AG08396 (cell line): ENCODE data around the gene VAV3.
"Not testable (repeated sequence)": the region's sequence is repeated elsewhere in the genome, so short reads cannot be mapped to it uniquely, and the experiment has no call there.

Experiments
- DNase-seq: peaks from one replicate; pipeline ENCODE4 v3.0.0; 2012; ENCODE audit warnings: low spot score, mixed read lengths

Gene VAV3

DNA sequence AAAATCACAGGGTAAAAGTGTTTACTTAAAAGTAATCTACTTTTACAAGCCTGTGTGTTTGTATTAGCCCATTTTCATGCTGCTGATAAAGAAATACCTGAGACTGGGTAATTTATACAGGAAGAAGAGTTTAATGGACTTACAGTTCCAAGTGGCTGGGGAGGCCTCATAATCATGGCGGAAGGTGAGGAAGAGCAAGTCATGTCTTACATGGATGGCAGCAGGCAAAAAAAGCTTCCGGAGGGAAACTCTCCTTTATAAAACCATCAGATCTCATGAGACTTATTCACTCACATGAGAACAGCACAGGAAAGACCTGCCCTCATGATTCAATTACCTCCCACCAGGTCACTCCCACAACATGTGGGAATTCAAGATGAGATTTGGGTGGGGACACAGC lies 71.6 kb downstream of the VAV3 start:
- DNase-seq, result not testable (repeated sequence)

DNA sequence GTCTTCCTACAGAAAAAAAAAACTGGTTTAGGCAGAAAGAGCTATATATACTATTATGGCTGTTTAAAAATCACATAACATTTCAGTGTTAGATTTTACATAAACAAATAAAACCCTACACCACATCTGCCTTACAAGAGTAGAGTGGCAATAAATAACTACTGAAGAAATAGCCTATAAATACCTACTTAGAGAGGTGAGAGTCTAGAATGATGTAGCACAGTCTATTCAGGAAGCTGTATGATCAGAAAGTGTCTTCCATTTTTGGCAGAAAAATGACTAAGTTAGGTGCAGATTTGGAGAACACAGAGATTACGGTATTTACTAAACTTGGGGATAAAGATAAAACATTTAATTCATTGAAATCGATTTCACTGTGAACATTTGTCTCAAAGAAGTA lies 75.5 kb downstream of the VAV3 start:
- no peak for DNase-seq

DNA sequence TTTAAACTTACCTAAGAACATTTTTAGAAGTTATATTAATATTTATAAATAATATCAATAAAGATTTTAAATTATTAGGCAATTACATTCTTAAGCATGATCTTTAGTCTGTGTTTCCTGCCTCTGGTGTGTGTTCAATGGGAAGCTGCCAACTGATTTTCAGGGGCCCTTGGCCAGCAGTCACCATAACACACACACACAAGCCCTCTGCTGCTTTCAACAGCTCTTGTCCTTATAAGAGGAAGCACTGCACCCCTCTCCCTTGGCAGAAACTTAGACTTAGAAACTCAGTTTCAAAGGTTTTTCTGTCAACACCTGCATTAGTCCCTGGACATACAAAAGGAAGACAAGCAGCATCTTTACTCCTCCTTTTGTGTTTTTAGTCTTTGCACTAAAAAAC lies 81.4 kb downstream of the VAV3 start:
- no peak for DNase-seq

DNA sequence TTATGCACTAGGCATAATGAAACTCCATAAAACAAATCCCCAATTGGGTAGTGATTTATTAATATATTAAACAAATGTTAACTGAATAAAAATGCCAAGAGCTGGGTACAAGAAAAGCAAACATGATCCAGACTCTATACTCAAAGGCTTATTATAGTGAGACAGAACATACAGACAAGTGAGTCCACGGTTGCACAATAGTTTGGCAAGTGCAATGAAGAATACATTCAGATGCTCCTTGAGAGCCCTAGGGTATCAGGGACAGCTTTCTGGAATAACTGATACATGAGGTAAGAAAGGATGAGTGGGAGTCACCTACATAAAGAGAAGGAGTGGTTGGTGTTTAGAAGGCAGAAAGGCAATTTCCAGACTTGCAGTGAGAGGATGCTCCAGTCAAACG lies 85.1 kb downstream of the VAV3 start:
- DNase-seq, result no peak

DNA sequence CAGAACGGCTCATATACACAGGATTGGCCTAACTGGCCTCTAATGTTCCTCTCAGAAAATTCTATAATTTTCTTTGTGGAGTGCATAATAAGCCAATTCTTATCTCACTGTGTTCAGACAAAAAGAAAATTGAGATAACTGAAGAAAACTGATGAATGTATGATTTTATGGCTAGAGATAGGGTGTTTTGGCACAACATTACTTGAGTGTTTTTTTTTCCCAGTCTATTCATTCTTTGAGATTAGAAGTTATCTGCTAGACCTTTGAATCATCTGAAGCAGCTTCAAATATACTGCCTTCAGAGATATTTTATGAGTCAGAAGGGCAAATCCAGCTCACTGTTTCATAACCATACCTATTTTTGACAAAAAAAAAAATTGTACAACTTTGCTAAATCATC lies 85.6 kb downstream of the VAV3 start:
- no peak for DNase-seq

DNA sequence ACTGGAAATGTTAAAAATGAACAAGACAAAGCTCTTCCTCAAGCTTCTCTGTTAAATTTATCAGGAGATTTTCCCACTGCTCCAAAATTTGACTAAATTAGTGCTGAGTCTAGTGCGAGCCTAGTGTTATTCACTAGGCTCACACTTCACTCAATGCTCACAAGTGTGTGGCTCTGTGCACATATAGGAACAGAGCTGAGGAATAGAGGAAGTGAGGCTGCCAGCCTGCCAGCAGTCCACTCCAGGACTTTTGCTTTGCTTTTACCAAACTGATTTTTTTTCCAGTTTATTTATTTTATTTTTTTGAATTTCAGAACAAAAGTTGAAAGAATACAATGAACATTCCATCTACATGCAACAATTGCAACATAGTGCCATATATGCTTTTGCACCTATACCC lies 87.2 kb downstream of the VAV3 start:
- no peak for DNase-seq

DNA sequence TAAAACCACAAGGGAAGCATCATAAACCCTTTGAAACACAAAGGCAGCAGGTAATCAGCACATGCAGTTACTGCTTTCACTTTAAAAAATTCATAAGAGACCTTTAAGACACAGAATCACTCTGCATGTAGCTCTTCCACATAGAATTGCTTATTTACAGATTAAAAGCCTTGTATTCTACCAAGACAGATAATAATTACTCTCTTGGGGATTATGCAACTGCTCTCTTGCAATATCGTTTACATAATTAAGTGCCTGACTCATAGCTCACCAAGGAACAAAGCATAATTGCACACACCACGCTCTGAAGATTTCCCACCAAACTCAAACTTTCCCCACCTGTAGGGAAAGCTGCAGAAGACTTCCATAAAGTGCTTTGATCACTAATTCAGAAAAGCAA lies 87.9 kb downstream of the VAV3 start:
- no peak for DNase-seq

DNA sequence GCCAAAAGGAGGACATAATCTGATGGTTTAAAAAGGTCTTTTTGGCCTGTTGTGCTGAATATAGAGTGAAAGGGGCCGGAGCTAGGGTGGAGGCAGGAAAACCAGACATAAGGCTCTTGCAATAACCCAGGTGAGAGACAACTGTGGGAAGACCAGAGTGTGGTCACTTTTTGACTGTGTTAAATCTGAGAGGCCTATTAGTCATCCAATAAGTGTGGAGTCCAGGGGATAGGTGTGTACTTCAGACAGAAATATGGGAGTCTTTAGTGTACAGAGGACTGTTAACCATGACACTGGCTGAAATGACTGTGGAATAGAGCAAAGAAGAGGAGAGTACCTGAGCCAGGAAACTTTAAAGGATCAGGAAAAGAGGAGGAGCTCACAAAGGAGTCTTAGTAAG lies 89.3 kb downstream of the VAV3 start:
- DNase-seq, result no peak

DNA sequence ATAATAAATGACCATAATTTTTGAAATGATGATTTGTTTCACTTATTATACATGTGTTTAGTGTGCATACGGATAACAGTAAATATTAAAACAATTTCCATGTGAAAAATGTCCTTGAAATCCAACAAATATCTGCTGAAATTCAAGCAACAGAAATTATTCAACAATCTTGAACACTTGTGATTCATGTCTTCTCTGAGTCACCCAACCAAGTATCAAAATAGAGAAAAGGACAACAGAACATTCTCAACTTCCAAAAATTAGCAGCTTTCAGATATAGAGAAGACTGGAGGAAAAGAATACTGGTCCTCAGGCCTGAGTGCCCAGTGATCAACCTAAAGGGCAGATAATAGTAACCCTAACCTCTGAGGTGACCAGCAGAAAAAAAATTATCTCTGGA lies 90.8 kb downstream of the VAV3 start:
- DNase-seq, result no peak

DNA sequence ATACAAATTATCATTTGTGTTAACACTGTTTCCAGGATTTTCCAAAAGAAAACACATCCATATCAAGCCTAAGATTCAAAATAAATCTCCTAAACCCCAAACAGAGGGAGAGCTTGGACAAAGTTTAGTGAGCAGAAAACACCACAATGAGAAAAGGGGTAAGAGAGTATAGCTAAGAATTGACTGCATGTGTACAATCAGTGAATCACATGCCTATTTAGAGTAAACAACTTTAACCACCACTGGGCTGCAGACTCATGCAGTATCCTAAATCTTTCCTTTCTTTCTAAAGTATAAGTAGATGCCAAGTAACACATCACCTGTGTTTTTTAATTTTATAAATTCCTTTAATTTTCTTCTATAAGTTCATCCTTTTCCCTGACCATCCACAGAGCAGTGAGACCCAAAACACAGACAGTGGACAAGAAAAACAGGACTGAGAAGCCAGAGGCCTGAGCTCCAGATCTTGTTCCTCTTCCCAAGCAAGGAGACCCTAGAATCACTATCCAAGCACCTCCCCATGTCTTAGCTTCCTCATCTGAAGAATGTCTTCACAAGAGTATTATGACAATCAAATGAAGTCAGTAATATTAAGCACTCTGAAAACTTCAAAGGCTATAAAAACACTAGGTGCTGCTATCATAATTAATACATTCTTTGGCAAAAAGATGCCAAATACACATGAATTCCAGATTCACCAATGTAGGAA lies 93.1 kb downstream of the VAV3 start:
- no peak for DNase-seq

DNA sequence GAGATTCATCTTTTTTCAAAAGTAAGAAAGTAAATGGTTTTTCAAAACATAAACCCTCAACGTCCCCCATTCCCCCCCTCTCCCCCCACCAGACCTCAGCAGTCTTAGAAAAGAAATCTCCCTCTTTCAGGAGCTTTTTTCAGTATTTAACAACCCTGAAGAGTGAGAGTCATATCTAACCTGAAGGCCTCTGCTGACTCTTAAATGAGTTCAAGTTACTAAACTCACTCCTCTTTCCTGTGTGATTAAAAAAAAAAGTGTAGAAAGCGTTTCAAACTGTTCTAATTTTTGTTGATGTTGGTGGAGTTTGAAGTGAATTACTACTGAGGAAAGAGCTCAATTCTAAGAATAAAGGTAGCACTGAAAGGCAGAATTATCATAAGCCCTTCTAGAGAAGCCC lies 93.7 kb downstream of the VAV3 start:
- no peak for DNase-seq

DNA sequence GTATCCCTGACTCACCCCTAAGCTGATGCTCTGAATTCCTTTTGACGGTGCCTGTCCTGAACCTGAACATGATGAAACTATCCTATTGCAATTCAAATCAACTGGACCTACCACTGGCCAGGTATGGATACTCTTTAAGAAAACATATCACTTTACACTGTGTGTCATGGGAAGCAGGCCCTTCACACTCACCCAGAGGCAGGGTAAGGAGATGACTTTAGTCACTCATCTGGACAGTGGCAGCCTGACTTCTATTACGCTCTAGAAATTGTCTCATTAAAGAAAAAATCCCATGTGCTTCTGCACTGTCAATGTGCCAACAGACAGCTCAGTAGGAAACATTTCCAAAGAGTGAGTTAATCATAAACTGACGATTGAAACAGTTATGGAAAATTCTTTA lies 94.3 kb downstream of the VAV3 start:
- no peak for DNase-seq

DNA sequence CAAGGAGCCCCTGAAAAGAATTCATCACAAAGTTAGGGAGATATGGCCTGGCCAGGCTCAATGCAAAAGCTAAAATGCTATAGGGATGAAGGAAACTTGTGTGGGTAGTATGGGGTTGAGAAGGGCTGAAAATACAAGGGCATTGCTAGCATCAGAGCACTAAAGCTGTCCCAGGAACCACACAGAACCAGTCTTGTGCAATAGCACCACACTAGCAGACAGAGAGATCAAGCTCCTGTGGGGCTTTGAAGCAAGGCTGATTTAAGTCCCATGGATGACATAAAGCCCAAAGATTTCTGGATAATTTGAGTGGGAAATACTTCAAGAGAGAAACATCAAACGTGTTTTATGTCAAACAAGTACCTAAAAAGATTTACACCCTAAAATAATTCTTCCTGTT lies 97.1 kb downstream of the VAV3 start:
- no peak for DNase-seq

DNA sequence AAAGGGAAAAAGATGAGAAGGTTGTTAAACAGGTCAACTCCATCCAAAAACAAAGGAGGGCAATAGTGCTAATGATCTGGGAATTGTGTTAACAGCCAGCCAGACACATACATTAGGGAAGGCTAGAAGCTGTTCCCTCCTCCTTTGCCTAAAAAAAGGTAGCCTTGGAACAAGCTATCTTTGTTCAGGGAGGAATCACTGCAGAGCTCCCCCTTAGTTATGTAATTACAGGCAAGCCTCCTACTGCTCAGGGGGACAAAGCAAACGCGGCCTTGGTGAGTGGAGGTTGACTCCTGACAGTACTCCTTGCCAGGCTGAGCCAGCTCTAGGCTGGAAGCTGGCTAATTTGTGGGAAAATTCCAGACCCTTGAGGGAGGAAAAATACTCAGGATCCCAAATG lies 97.6 kb downstream of the VAV3 start:
- DNase-seq, result no peak

DNA sequence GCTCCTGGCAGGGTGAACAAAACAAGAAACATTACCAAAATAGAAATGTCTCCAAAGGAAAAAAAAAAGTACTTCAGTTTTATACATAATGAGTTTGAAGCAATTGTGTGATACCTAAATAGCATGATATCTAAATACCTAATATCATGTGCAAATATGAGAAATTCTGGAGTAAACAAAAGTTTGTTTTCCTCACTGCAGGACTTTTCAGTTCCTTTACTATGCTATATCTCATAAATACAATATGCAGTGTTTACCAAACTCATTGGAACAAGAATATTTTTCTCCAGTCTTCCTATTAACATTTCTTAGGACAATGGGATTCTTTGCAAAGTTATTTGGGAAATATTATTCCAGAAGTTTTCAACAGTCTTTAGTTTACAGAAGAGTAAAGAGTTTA lies 98.1 kb downstream of the VAV3 start:
- DNase-seq, result no peak

DNA sequence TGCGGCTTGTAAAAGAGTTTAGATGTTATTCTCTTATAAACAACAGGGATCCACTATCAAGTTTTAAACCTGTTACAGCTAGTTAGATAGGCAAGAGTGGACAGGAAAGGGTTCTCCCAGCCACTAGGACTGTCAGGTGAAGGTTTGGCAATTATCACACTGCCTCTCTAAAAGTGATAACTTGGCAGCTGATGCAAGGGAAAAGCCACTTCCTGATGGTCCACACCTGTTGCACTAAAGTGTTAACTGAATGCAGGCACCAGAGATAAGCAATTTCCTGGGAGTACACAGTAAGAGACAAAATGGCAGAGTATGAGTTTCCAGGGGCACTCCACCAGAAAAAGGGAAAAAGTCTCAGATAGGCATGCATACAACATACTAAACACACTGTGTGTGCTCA lies 99.4 kb downstream of the VAV3 start:
- no peak for DNase-seq

DNA sequence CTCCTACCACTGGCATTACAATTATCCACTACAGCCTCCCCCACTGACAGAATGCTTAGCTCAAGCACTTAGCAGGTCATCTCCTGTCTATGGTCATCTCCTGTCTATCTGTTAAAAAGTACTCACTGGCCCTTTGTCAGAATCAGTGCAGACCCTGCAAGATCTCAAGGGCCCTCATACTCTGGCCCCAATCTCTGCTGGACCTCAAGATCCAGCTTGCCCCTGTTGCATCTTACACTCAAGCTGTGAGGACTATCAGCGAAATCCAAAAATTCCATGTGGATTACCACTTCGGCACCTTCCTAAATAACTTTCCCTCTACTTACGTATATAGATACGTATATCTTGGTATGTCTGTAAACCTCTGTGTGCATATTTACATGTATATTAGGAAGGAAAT lies 101.6 kb downstream of the VAV3 start:
- DNase-seq, result no peak

DNA sequence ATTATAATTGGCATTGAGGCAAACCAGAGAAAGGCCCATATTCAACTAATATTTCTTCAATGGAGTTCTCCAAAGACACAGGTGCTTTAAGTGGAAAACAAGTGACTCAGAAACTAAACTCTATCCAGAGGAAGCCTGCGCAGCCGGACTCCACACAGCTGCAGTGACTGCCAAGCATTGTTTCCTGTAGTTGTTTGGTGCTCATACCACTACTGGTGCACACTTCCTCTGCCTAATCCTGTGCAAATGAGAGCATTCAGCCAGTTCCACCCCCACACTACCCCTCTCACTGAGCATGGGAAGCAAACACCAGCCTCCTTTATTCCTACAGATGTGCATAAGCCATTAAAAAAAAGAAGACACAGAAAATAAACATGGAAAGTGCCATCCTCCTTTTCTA lies 102.9 kb downstream of the VAV3 start:
- DNase-seq, result no peak

DNA sequence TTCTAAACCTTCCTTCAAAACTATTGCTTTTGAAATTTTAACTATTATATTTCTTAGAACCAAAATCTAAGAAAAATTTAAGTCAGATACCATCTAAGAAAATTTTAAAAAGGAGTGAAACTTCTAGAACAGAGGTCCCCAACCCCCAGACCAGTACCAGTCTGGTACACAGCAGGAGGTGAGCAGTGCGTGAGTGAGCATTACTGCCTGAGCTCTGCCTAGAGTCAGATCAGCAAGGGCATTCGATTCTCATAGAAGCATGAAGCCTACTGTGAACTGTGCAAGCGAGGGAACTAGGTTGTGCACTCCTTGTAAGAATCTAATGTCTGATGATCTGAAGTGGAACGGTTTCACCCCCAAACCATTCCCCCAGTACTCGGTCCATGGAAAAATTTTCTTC lies 106.7 kb downstream of the VAV3 start:
- DNase-seq, result no peak

DNA sequence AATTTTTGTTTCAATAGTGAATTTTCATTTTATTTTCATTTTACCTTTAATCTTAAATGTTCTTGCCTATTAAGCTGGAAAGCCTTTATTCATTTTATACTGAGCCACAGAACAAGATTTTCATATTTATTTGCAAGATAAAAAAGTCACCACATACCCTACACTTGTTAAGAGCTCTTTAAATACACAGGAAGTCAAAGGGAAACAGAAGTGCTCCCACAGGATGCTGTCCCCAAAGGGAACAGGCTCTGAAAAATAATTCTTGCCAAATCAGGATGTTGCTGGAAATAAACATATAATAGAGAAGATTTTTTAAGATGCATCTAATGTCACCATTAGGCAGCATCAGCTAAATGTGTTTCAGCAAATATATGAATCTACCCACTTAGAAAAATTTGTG lies 113.6 kb downstream of the VAV3 start:
- DNase-seq, result no peak

DNA sequence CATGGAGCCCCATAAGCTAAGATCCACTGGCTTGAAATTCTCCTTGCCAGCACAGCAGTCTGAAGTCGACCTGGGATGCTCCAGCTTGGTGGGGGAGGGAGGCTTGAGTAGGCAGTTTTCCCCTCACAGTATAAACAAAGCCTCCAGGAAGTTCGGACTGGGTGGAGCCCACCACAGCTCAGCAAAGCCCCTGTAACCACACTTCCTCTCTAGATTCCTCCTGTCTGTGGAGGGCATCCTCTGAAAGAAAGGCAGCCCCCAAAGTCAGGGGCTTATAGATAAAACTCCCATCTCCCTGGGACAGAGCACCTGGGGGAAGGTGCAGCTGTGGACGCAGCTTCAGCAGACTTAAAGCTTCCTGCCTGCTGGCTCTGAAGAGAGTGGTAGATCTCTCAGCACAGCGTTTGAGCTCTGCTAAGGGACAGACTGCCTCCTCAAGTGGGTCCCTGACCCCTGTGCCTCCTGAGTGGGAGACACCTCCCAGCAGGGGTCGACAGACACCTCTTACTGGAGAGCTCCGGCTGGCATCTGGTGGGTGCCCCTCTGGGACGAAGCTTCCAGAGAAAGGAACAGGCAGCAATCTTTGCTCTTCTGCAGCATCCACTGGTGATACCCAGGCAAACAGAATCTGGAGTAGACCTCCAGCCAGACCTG lies 120.3 kb downstream of the VAV3 start:
- DNase-seq, result not testable (repeated sequence)

DNA sequence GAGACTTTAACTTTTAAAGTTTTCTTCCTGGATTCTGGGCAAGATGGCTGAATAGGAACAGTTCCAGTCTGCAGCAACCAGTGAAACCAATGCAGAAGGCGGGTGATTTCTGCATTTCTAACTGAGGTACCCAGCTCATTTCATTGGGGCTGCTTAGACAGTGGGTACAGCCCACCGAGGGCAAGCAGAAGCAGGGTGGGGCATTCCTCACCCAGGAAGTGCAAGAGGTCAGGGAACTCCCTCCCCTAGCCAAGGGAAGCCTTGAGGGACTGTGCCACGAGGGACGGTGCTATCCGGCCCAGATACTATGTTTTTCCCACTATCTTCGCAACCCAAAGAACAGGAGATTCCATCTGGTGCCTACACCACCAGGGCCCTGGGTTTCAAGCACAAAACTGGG lies 121.0 kb downstream of the VAV3 start:
- DNase-seq, result no peak

DNA sequence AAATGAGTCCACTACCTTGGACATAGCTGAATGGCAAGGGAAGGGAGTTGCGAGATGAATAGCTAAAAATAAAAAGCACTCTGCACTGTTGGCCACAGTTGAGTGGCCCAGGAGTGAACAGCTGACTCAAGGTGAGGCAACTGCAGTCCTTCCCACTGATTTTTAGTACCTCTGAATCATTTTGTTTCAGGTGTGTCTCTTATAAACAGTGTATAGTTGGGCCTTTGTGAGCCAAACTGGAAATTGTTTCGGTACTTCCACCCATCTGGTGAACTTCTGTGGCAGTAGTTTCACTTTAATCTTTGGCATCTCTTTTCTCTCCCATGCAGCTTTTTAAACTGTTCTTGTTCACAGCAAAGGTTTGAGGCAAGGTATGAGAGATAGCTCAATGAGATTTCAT lies 122.7 kb downstream of the VAV3 start:
- no peak for DNase-seq

DNA sequence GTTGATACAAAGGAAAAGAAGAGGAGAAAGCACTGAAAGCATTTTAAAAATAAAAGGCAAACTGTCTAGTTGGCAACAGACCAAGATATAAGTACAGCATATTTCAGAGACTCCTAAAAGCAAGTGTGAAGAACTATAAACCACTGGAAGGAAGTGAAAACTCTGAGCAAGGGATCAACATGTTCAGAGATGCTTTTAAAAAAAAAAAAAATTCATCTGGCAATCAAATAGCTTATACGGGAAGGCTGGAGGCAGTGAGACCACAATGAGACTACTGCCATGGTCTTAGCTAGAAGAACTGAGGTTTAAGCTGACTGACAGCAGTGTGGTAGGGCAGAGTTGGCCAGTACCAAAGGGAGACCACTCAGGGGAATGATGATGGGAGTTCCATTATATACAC lies 124.3 kb downstream of the VAV3 start:
- DNase-seq, result no peak
